Fibroblast of mammary gland (primary cell): ENCODE measurements around the gene AMPH.
"Not testable (repeated sequence)": the region's sequence is repeated elsewhere in the genome, so short reads cannot be mapped to it uniquely, and the experiment has no call there.

Experiments used
- DNase-seq: peaks from one replicate; pipeline ENCODE4 v3.0.0-alpha.2; 2010; ENCODE audit warnings: low read depth
- H3K4me3 ChIP-seq: 2 replicates; pipeline ENCODE4 v1.5.1; 2011; ENCODE audit warnings: low read depth, mild to moderate bottlenecking, low read length, moderate library complexity; ENCODE audit not compliant: control insufficient read depth
- TF ChIP-seq, protein P1 (sequence below): conservative IDR thresholded peaks from 2 replicates; pipeline ENCODE4 v1.5.1; 2011; ENCODE audit warnings: low read depth, low read length, inconsistent platforms; ENCODE audit not compliant: control insufficient read depth, insufficient read depth

AMPH gene

GRCh38 chr7:38363379-38363778 lies 267.8 kb downstream of the AMPH start:
- not testable (repeated sequence) for H3K4me3 ChIP-seq, DNase-seq
- TF ChIP-seq, protein P1, sequence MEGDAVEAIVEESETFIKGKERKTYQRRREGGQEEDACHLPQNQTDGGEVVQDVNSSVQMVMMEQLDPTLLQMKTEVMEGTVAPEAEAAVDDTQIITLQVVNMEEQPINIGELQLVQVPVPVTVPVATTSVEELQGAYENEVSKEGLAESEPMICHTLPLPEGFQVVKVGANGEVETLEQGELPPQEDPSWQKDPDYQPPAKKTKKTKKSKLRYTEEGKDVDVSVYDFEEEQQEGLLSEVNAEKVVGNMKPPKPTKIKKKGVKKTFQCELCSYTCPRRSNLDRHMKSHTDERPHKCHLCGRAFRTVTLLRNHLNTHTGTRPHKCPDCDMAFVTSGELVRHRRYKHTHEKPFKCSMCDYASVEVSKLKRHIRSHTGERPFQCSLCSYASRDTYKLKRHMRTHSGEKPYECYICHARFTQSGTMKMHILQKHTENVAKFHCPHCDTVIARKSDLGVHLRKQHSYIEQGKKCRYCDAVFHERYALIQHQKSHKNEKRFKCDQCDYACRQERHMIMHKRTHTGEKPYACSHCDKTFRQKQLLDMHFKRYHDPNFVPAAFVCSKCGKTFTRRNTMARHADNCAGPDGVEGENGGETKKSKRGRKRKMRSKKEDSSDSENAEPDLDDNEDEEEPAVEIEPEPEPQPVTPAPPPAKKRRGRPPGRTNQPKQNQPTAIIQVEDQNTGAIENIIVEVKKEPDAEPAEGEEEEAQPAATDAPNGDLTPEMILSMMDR, result peak; percentile 54

- not testable (repeated sequence) for H3K4me3 ChIP-seq, DNase-seq
Observed at GRCh38 chr7:38362611-38363237, 268.4 kb downstream of the AMPH start.

GRCh38 chr7:38360776-38361175 lies 270.4 kb downstream of the AMPH start:
- DNase-seq, result no peak
- H3K4me3 ChIP-seq, result no peak overlapping the region
- TF ChIP-seq, protein P1, result no peak

- DNase-seq, H3K4me3 ChIP-seq: not testable (repeated sequence)
- TF ChIP-seq, protein P1, result peak; percentile 8
Observed at GRCh38 chr7:38359071-38359601, 272.0 kb downstream of the AMPH start.

DNA sequence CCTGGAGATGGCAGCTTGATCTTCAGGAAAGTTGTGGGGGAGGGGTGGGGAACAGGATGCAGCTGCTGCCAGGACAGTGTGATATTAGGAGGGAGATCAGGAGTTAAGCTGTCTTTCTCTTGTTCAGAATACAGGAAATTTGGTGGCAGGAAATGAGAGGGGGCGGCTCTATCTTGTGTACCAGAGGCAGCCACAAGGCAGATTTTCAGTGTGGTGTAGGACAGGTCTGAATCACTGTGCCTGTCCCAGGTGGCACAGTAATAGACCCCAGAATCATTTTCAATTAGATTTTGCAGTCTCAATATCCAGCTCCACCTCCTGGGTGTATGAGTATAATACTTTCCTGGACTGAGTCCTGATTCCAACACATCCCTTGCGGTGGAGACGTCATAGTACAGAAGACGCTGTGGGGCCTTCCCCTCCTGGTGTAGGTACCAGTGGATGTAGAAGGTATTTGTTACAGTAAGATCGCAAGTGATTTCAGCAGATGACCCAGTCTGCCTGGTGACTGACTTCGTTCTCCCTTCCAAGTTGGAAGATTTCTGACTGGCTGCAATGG lies 272.8 kb downstream of the AMPH start:
- DNase-seq, H3K4me3 ChIP-seq: not testable (repeated sequence)

- H3K4me3 ChIP-seq, DNase-seq: not testable (repeated sequence)
Observed at GRCh38 chr7:38354271-38354851, 276.8 kb downstream of the AMPH start.

DNA sequence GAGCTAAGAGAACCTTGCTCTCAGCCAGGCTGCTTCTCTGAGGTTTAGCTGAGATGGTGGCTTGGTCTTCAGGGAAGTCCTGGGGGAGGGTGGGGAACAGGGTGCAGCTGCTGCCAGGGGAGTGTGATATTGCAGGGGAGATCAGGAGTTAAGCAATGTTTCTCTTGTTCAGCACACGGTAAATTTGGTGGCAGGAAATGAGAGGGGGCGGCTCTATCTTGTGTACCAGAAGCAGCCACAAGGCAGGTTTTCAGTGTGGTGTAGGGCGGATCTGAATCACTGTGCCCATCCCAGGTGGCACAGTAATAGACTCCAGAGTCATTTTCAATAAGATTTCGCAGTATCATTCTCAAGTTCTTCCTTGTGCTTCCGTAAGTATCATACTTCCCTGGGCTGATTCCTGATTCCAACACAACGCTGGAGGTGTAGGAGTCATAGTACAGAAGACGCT lies 277.7 kb downstream of the AMPH start:
- DNase-seq, H3K4me3 ChIP-seq: not testable (repeated sequence)

- DNase-seq, result no peak
- TF ChIP-seq, protein P1, result no peak
- H3K4me3 ChIP-seq, result no peak overlapping the region
Observed at GRCh38 chr7:38351601-38352000, 279.6 kb downstream of the AMPH start.

- H3K4me3 ChIP-seq, result not testable (repeated sequence)
Observed at GRCh38 chr7:38350777-38351176, 280.4 kb downstream of the AMPH start.

DNA sequence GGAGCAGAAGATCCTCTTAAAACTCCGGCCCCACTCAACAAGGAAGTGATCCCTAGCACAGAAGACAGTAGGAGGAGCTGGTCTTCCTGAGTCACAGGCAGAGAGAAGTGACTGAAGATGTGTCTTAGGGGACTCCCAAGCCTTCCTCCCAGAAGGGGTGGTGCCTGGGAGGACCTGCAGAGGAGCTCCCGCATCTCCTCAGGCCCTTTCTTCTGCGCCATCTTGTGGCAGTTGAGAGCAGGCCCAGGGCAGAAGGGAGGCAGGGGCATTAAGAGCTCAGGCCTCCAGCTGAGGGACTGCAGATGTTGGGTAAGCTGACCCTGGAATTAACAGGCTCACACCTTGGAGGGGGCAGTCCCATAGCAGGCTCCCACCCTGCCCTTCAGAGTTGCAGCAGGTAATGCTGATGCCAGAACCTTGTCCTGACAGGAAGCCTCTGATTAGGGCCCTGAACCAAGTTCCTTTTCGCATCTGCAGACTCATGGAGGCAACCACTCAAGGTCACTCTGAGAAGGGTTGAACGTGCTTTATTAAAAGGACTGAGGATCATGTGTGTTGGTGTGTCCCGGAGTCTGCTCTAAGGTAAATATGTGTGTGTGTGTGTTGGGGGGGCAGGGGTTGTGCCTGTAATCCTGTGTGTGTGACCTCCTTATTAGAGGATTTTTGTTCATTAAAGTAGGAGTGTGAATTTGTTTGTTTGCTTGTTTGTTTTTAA lies 281.1 kb downstream of the AMPH start:
- H3K4me3 ChIP-seq, result not testable (repeated sequence)
- peak; percentile 25 for DNase-seq

More at GRCh38 chr7:38350777-38351176, 280.4 kb downstream of the AMPH start:
- not testable (repeated sequence) for DNase-seq

- DNase-seq, H3K4me3 ChIP-seq: not testable (repeated sequence)
Observed at GRCh38 chr7:38349126-38349795, 281.9 kb downstream of the AMPH start.
